ENCODE data around the gene MCM9.
"Not testable (repeated sequence)": the region's sequence is repeated elsewhere in the genome, so short reads cannot be mapped to it uniquely, and the experiment has no call there.

MCM9 gene

GRCh38 chr6:118791499-118791898, 143.5 kb downstream of the MCM9 start:
- no peak for DNase-seq

- DNase-seq: no peak
These were observed 145.0 kb downstream of the MCM9 start for GRCh38 chr6:118789954-118790353.

- no peak for DNase-seq
These were observed 145.5 kb downstream of the MCM9 start for GRCh38 chr6:118789419-118789818.

GRCh38 chr6:118788702-118789101, 146.3 kb downstream of the MCM9 start:
- DNase-seq: no peak

- DNase-seq: no peak
These were observed 147.1 kb downstream of the MCM9 start for GRCh38 chr6:118787724-118788423.

- DNase-seq: no peak
These were observed 148.1 kb downstream of the MCM9 start for GRCh38 chr6:118786596-118787453.

- no peak for DNase-seq
These were observed 149.4 kb downstream of the MCM9 start for GRCh38 chr6:118785601-118786000.

- DNase-seq: no peak
These were observed 150.3 kb downstream of the MCM9 start for GRCh38 chr6:118784641-118785164.

GRCh38 chr6:118783931-118784550, 150.9 kb downstream of the MCM9 start:
- DNase-seq: no peak

- DNase-seq: no peak
These were observed 152.3 kb downstream of the MCM9 start for GRCh38 chr6:118782651-118783050.

- no peak for DNase-seq
These were observed 153.1 kb downstream of the MCM9 start for GRCh38 chr6:118781897-118782296.

GRCh38 chr6:118780668-118781067, 154.3 kb downstream of the MCM9 start:
- no peak for DNase-seq

GRCh38 chr6:118776607-118777549, 158.1 kb downstream of the MCM9 start:
- peak; percentile 43 for DNase-seq

- no peak for DNase-seq
These were observed 159.6 kb downstream of the MCM9 start for GRCh38 chr6:118775381-118775780.

GRCh38 chr6:118774581-118774980, 160.4 kb downstream of the MCM9 start:
- DNase-seq: no peak

- no peak for DNase-seq
These were observed 162.1 kb downstream of the MCM9 start for GRCh38 chr6:118772886-118773285.

- DNase-seq: no peak
These were observed 163.7 kb downstream of the MCM9 start for GRCh38 chr6:118771253-118771652.

GRCh38 chr6:118770835-118771234, 164.1 kb downstream of the MCM9 start:
- DNase-seq: no peak

- no peak for DNase-seq
These were observed 164.7 kb downstream of the MCM9 start for GRCh38 chr6:118770112-118770788.

GRCh38 chr6:118768904-118769325, 166.0 kb downstream of the MCM9 start:
- no peak for DNase-seq

- no peak for DNase-seq
These were observed 166.5 kb downstream of the MCM9 start for GRCh38 chr6:118768441-118768840.

GRCh38 chr6:118765316-118765715, 169.6 kb downstream of the MCM9 start:
- DNase-seq: not testable (repeated sequence)

Measured in T1000 (cell line).